WTC11 (cell line): Measurements from ENCODE around the gene MIB1.

Experiments used
- CTCF ChIP-seq: fragments of 200-600 bp; IDR thresholded peaks from 2 replicates; pipeline ENCODE4 v1.8.0; 2022; ENCODE audit warnings: antibody characterized with exemption
- ELF4 ChIP-seq: sonication (generic); formaldehyde crosslinking; IDR thresholded peaks from 2 replicates; pipeline ENCODE4 v1.8.1; 2022; ENCODE audit warnings: low read depth, mild to moderate bottlenecking, moderate library complexity, missing genetic modification reagents
- SMAD4 ChIP-seq: sonication (generic); formaldehyde crosslinking; IDR thresholded peaks from 2 replicates; pipeline ENCODE4 v1.8.0; 2022; ENCODE audit warnings: mild to moderate bottlenecking, missing genetic modification reagents
- SP1 ChIP-seq: sonication (generic); formaldehyde crosslinking; conservative IDR thresholded peaks from 2 replicates; pipeline ENCODE4 v1.8.1; 2022; ENCODE audit warnings: missing genetic modification reagents
- ZNF512 ChIP-seq: sonication (generic); formaldehyde crosslinking; IDR thresholded peaks from 2 replicates; pipeline ENCODE4 v1.8.1; 2022; ENCODE audit warnings: missing genetic modification reagents, borderline replicate concordance

DNA sequence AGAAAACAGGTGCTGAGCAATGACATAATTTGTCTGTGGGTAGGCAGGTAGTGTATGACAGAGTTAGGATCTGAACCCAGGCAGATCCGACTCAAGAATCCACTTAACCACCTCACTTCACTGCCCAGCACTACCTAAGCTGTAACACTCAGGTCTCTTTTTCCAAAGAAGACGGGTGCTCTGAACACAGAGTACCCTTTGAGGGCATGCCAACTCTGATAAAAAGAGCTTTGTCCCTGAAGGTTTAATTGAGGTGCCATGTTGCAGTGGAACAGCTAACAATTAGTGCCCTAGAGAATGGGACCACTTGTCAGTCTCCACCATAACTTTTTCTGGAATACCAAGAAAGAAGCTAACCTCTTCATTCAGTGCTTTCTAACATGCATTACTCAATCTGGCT lies 47.3 kb upstream of the MIB1 start:
- TF ChIP-seq SP1 (CRISPR knock-in tag) (no peak), ELF4 (CRISPR knock-in tag) (no peak), SMAD4 (CRISPR knock-in tag) (no peak), CTCF (no peak), ZNF512 (no peak)
